ENCODE measurements around the gene ACSF2.

Gene ACSF2

DNA sequence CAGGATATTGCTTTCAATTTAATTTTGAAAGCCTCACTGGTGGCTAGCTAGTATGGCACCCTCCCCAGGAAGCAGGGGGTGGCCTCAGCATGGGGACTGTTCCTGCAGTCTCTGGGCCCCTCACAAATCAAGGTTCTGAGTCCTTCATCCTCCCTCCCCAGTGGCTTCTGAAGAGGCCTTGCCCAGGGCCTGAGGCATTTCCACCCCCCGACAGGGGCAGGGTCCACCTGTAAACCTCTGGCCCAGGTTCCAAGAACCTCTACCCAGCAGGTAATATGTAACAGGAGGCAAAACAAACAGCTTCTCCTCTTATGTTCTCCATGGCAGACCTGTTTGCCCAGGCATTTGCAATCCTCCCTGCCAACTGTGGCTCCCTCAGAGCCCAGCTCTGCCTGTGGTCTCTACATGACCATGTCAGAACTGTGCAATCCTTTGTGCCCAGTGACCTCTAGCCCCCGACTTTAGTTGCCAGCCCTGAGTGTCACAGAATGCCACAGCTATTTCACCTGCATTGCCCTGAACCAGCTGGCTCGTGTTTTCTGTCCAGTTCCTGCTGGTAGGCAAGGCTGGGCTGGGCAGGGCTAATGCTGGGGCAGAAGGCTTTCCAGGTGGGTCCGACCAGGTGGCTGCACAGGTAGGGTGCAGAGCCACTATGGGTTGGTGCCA is 14.3 kb downstream of the ACSF2 start:
- DNase-seq (ENCODE audit: low read depth), result no peak

- no peak for DNase-seq (ENCODE audit: low read depth)
These were observed 15.1 kb downstream of the ACSF2 start for GRCh38 chr17:50440838-50441829.

GRCh38 chr17:50443505-50443974 is 17.5 kb downstream of the ACSF2 start:
- DNase-seq (ENCODE audit: low read depth), result no peak

DNA sequence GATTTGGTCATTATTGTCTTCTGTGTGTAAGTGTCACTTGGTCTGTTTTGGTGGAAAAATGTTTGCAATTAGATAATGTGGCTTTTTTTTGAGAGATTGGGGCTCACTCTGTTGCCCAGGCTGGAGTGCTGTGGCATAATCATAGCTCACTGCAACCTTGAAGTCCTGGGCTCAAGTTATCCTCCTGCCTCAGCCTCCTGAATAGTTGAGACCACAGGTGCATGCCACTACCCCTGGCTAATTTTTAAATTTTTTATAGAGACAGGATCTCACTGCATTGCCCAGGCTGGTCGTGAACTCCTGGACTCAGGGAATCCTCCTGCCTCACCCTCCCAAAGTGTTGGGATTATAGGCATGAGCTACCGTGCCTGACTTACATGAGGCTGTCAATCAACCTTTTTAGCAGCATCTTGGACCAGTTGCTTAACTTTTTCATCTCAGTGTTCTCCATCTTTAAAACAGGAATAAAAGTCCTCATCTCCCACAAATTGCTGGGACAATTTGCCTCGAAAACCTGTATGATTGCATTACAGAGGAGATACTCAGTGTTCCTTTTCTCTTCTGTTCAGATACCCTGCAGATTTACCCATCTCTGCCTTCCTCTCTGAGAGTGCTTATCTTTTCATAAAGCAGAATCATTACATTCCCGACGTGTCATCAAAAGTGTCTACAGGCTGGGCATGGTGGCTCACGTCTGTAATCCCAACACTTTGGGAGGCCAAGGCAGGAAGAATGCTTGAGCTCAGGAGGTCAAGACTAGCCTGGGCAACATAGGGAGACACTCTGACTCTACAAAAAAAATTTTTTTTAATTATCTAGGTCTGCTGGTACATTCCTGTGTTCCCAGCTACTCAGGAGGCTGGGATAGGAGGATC is 19.1 kb downstream of the ACSF2 start:
- no peak for DNase-seq (ENCODE audit: low read depth)

- DNase-seq (ENCODE audit: low read depth), result no peak
These were observed 19.8 kb downstream of the ACSF2 start for GRCh38 chr17:50445730-50446325.

DNA sequence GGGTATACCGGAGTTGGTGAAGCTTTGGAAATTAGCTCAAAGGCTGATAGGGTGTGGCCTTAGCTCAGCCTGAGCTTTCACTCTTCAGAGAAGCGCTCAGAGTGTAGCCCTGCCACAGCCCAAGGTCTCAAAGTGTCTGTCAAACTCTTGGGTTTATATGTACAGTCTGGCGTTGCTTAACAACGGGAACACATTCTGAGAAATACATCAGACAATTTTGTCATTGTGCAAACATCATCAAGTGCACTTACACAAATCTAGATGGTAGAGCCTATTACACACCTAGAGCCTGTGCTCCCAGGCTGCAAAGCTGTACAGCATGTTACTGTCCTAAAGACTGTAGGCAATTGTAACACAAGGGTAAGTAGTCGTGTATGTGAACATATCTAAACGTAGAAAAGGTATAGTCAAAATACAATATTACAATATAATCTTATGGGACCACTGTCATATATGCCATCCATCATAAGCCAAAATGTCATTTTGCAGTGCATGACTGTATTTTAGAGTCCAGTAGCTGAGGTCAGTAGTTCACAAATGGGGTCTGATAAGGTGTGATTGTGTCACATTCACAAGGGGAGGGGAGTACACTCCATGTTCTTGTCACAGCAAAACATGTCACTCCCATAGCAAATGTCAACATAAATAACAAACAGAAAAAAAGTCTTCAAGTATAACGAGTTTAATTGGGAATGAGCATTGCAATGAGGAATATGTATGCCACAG is 22.0 kb downstream of the ACSF2 start:
- no peak for DNase-seq (ENCODE audit: low read depth)

DNA sequence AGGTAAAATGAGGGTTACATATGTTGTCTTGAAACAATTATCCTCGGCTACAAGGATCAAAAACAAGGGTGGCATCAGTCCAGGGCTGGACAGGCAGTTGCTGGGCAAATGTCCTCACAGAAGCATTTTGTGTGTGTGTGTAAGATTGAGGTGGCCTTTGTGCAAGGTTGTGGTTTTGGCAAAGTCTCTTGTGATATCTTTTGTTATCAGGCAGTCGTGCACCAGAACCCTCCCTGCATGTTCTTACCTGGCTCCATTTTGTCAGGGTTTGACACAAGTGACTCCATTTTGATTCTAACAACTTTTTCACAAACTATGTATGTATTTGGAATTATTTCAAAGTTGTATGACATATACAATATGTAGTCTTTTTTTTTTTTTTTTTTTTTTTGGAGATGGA is 22.6 kb downstream of the ACSF2 start:
- DNase-seq (ENCODE audit: low read depth), result no peak

- DNase-seq (ENCODE audit: low read depth), result no peak
These were observed 26.1 kb downstream of the ACSF2 start for GRCh38 chr17:50451943-50452629.

GRCh38 chr17:50452630-50453300 is 26.7 kb downstream of the ACSF2 start:
- DNase-seq (ENCODE audit: low read depth), result peak; percentile 11

DNA sequence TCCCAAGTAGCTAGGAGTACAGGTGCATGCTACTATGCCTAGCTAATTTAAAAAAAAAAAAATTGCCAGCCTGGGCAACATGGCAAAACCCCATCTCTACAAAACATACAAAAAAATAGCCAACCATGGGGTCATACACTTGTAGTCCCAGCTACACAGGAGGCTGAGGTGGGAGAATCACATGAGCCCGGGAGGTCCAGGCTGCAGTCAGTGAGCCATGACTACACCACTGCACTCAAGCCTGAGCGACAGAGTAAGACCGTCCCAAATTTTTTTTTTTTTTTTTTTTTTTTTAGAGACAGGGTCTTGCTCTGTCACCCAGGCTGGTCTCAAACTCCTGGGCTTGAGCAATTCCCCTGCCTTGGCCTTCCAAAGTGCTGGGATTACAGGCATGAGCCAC is 27.9 kb downstream of the ACSF2 start:
- no peak for DNase-seq (ENCODE audit: low read depth)

- no peak for DNase-seq (ENCODE audit: low read depth)
These were observed 31.6 kb downstream of the ACSF2 start for GRCh38 chr17:50457621-50458020.

GRCh38 chr17:50458270-50458669 is 32.3 kb downstream of the ACSF2 start:
- DNase-seq (ENCODE audit: low read depth), result no peak

DNA sequence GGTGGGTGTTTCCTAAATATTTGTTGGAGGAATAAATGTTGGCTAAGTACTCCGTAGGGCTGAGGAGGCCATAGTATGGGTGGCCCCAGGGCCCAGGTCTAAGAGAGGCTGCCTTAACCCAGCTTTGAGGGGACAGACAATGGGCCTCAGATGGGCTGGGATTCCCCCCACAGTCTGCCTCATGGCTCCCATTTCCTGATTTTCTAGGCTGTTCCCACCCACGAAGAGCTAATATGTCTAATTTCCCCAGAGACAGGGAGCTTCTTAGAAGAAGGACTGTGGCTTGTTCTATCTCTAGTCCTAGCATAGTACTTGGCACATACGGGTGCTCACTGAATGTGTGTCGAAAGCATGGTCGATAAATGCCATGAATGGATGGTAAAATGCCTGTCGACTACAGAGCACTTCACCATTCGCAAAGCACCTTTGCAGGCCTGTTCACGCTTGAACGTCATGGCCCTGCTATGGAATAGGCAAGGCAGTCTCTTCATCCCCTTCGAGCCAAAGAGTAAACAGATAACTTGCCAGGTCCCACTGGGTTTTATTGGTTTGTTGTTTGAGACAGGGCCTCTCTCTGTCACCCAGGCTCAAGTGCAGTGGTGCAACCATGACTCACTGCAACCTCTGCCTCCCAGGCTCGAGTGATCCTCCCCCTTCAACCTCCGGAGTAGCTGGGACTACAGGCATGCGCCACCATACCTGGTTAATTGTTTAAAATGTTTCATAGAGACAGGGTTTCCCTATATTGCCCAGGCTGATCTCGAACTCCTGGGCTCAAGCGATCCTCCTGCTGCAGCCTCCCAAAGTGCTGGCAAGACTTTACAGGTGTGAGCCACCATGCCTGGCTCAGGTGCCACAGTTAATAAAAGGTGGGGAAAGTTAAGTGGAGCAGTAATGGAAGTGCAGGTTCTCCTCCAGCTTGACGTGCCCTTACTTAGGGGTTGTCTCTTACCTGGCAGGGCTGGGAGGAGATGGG is 33.0 kb downstream of the ACSF2 start:
- no peak for DNase-seq (ENCODE audit: low read depth)

DNA sequence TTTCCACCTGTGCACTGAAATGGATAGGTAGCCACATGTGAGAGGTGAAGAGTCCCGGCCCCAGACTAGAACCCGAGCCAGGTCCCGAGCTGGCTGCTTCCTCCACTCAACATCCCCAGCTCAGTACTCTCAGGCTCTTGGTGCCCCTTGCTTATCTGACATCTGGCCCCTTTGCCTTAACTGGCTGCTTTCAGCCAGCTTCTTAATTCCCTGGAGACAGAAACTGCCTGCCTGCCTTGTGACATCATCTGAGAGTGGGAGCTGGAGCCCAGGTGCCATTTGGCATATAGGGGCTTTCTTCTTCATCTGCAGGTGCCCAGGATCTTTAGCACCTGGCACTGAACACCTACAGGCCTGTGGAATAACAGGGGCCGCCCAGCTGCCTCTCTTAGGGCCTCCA is 33.7 kb downstream of the ACSF2 start:
- no peak for DNase-seq (ENCODE audit: low read depth)

DNA sequence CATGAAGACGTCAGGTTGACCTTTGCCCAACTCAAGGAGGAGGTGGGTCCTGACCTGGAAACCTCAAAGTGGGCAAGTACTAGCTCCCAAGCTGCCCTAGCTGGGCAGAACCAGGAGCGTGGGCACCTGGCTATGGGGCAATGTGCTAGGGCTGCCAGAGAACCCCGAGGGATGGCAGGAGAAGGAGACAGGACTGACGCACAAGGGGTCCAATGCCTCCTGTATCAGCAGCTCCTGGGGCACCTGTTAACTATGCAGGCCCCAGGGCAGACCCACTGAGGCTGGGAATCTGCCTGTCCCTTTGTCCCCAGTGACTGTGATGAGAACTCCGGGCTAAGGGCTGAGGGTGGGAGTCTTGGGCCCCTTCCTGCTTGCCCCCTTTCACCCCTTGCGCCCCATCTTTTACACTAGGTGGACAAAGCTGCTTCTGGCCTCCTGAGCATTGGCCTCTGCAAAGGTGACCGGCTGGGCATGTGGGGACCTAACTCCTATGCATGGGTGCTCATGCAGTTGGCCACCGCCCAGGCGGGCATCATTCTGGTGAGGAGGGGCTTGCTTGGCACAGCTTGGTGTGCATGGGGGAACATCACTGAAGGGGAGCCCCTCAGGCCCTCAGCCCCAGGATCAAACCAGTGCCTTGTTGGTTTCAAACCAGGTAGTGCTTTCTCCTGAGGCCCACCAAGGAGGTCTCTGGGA is 35.0 kb downstream of the ACSF2 start:
- DNase-seq (ENCODE audit: low read depth), result no peak

DNA sequence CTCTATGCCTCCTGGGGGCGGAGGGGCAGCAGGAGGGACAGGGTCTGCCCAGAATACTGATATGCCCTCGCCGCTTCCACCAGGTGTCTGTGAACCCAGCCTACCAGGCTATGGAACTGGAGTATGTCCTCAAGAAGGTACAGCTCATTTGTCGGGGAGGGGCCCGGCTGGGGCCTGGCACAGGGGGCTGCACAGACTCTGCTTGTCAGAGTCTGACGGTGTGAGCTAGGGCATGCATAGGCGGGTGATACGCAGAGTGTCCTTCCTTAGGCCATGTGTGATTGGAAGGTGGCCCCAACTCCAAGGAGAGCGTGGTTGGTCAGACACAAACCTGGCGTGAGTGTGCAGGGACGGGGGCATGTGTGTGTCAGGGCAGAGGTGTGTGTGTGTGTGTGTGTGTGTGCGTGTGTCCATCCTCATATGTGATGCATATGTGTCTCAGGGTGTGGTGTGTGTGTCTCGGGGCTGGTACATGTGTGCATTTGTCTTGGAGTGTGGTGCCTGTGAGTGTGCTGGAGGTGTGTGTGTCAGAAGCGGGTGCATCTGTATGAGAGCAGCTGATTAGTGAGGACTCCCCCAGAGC is 35.6 kb downstream of the ACSF2 start:
- no peak for DNase-seq (ENCODE audit: low read depth)

- DNase-seq (ENCODE audit: low read depth), result no peak
These were observed 36.4 kb downstream of the ACSF2 start for GRCh38 chr17:50462446-50462845.

- no peak for DNase-seq (ENCODE audit: low read depth)
These were observed 38.1 kb downstream of the ACSF2 start for GRCh38 chr17:50464121-50464520.

Data from GM04504 (cell line).